Measurements from ENCODE around the gene LPIN2.

DNA sequence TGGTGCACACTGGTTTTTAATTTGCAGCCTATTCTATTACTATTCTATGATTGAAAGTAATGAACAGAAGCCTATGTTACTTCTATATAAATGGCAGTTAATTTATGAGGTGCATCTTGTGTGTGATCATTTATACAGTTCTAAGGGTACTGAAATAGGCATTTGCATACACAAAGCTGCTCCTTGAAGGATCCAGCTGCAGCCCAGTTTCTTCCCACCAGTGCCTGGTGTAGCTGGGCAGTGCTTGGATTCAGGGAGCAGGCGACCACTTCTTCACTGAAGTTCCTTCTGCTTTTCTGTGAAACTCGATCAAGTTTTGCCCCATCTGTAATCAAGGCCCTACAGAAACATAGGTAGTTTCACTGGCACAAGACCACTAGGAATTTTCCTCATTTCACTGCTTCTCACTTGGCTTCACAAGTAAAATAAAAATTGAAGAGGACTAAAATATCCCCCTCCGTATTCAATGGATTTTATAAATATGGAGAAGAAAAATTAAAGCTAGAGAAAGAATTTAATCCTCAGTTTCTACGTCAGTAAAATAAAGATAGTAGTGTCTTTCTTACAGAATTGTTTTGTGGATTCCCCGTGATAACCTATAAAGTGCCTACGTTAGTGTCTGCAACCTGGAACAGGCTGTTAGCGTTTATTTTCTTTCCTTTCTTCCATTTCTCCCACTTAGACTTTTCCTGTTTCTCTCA is 1.7 kb upstream of the LPIN2 start:
- TF ChIP-seq, protein P1, sequence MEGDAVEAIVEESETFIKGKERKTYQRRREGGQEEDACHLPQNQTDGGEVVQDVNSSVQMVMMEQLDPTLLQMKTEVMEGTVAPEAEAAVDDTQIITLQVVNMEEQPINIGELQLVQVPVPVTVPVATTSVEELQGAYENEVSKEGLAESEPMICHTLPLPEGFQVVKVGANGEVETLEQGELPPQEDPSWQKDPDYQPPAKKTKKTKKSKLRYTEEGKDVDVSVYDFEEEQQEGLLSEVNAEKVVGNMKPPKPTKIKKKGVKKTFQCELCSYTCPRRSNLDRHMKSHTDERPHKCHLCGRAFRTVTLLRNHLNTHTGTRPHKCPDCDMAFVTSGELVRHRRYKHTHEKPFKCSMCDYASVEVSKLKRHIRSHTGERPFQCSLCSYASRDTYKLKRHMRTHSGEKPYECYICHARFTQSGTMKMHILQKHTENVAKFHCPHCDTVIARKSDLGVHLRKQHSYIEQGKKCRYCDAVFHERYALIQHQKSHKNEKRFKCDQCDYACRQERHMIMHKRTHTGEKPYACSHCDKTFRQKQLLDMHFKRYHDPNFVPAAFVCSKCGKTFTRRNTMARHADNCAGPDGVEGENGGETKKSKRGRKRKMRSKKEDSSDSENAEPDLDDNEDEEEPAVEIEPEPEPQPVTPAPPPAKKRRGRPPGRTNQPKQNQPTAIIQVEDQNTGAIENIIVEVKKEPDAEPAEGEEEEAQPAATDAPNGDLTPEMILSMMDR (IDR thresholded peaks at IDR 0.05; ENCODE audit: low read depth, low read length), result no peak
- TF ChIP-seq POLR2A (IDR thresholded peaks at IDR 0.05; ENCODE audit: extremely low read depth, insufficient read length) (no peak), MYC (IDR thresholded peaks at IDR 0.05; ENCODE audit: low read depth, low read length) (no peak)
- TF ChIP-seq, protein P2, sequence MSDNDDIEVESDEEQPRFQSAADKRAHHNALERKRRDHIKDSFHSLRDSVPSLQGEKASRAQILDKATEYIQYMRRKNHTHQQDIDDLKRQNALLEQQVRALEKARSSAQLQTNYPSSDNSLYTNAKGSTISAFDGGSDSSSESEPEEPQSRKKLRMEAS (IDR thresholded peaks at IDR 0.05; ENCODE audit: low read depth, low read length), result no peak
